Spleen (tissue), 11 donors: Measurements from ENCODE around the gene NOXA1. TPM values are rescaled to one million over a fixed set of nuclear protein-coding genes. Genes with fewer than 3 reads are reported as not detected.
A peak's percentile ranks its signal among the peaks of the same experiment; 100 is the strongest.

Experiments
- DNase-seq: peaks from one replicate; pipeline ENCODE4 v3.0.0-alpha.2; 2020
- H3K27ac ChIP-seq, 8 donors: fragments of 200-600 bp; sonication (generic) in 7 of 8; 1 replicate in 4 of 8; 2 replicates in 4 of 8; pipeline versions ENCODE4 v1.5.0 to v1.8.0; 2016 to 2021; ENCODE audit warnings: inconsistent platforms in 4 of 8, mild to moderate bottlenecking in 4 of 8, moderate library complexity in 1 of 8
- H3K27me3 ChIP-seq, 7 donors: fragments of 200-600 bp; sonication (generic) in 6 of 7; replicated peaks in 1 of 7; 1 replicate in 4 of 7; 2 replicates in 3 of 7; pipeline versions ENCODE4 v1.5.0 to v1.8.0; 2016 to 2021; ENCODE audit warnings: inconsistent platforms in 3 of 7, mild to moderate bottlenecking in 1 of 7
- H3K36me3 ChIP-seq, 6 donors: fragments of 200-600 bp; sonication (generic) in 5 of 6; 1 replicate in 4 of 6; 2 replicates in 2 of 6; pipeline versions ENCODE4 v1.5.0 to v1.8.0; 2016 to 2021; ENCODE audit warnings: inconsistent platforms in 2 of 6
- H3K4me1 ChIP-seq, 6 donors: fragments of 200-600 bp; sonication (generic) in 5 of 6; 1 replicate in 3 of 6; 2 replicates in 3 of 6; pipeline versions ENCODE4 v1.5.0 to v1.8.0; 2016 to 2021; ENCODE audit warnings: inconsistent platforms in 3 of 6
- H3K4me3 ChIP-seq, 8 donors: fragments of 200-600 bp; sonication (generic) in 7 of 8; 1 replicate in 4 of 8; 2 replicates in 4 of 8; pipeline versions ENCODE4 v1.5.0 to v1.8.0; 2016 to 2021; ENCODE audit warnings: inconsistent platforms in 4 of 8, mild to moderate bottlenecking in 4 of 8, moderate library complexity in 2 of 8
- H3K9me3 ChIP-seq, 8 donors: fragments of 200-600 bp; sonication (generic) in 7 of 8; 1 replicate in 4 of 8; 2 replicates in 4 of 8; pipeline versions ENCODE4 v1.5.0 to v1.8.0; 2016 to 2021; ENCODE audit warnings: inconsistent platforms in 4 of 8
- CTCF ChIP-seq, 11 experiments: fragments of 200-600 bp in 7 of 11; fragments of 450-650 bp in 4 of 11; sonication (generic) in 4 of 11; IDR thresholded peaks in 8 of 11; conservative IDR thresholded peaks in 3 of 11; 1 replicate in 7 of 11; 2 replicates in 4 of 11; pipeline versions ENCODE4 v1.4.0 to v1.8.0; 2016 to 2021; ENCODE audit warnings: antibody characterized with exemption in 11 of 11, inconsistent platforms in 4 of 11, mild to moderate bottlenecking in 1 of 11
- POLR2AphosphoS5 ChIP-seq, 3 donors: sonication (generic); formaldehyde crosslinking; IDR thresholded peaks; one replicate each; pipeline ENCODE4 v1.5.1; 2017; ENCODE audit warnings: antibody characterized with exemption in 3 of 3
- WGBS, 5 donors: extraction: QIAGEN DNeasy Blood & Tissue Kit in 3 of 5; methylation state at CpG; one replicate each; pipeline versions ENCODE4 v1.1.5 to v1.1.7; 2013 to 2018; 5-methylcytosine and 5-hydroxymethylcytosine counted together
- intact Hi-C: fragments of 100-400 bp; cut with DNase I; formaldehyde crosslinking; loops from one replicate; pipeline ENCODE4 v1.15.0; 2023; ENCODE audit warnings: low total_unique reads
- microRNA-seq, 3 donors: library from miRNA; unstranded; fragments of <30 nt; microRNA quantifications; one replicate each; pipeline versions ENCODE4 to v1.1.0, GENCODE V29; 2019 to 2020
- polyA plus RNA-seq, 3 donors: library from polyadenylated mRNA; stranded (reverse); fragments of 200-250 nt; gene quantifications; one replicate each; pipeline ENCODE4 v1.2.1, GENCODE V29; 2013
- total RNA-seq, 7 donors: library from RNA; depleted of rRNA in 3 of 7; stranded (reverse); fragments of >200 nt in 3 of 7; fragmentation: NEBNext Ultra II Directional in 4 of 7; extraction: Animal tissue kit (Norgen Biotek cat#: 25700) in 4 of 7; gene quantifications; one replicate each; pipeline versions ENCODE4 v1.1.0 to v1.2.1, GENCODE V29; 2016 to 2021
- donor health status: healthy with polysubstance abuse.
- donor health status: DM: no; HTN: no; CAD: no; lungs with moderate emphysema.
- donor health status: DM: no; HTN: no; CAD: no.
- donor health status: Bipolar disorder and iron deficiency.
- donor health status: healthy.
- donor health status: DM: no; HTN: no; CAD: no.
- donor health status: DM: yes; HTN: yes; CAD: no.

NOXA1 gene
- total and polyA plus RNA-seq, 10 donors = 1.9 to 15.0 (median 5.9) TPM

GRCh38 chr9:137482094-137482781, 59.0 kb downstream of the NOXA1 start:
- intact Hi-C loops = no loop called here

More at GRCh38 chr9:137482094-137482781, 59.0 kb downstream of the NOXA1 start:
- DNase-seq = peak; percentile 73
- H3K9me3 ChIP-seq = no peaks in the 10 kb centered on the region
- peaks cover 0 to 3% (median 0%) of the 10 kb centered on the region in 6 donors for H3K36me3 ChIP-seq
- H3K4me1 ChIP-seq = peaks cover 0 to 52% (median 20%) of the 10 kb centered on the region in 6 donors
- H3K27me3 ChIP-seq = no peaks in the 10 kb centered on the region
- TF ChIP-seq CTCF (IDR thresholded peaks at IDR 0.05 in 8 of 11, conservative IDR thresholded peaks at IDR 0.05 in 3 of 11) (no peak), POLR2AphosphoS5 (IDR thresholded peaks at IDR 0.05) (peak; percentile 13 to 42 (median 42))
- peak overlapping the region in 1 of 8 donors; percentile 6 for H3K27ac ChIP-seq
- no peak overlapping the region for H3K4me3 ChIP-seq
- 57 to 67% (median 62%) methylated on average over 20 to 26 of the region's 26 CpGs for WGBS, 5 donors

Small RNAs within 50 kb of the gene (microRNA-seq; reads per million reads assigned to microRNA genes)
- 0 to 0.36 (median 0.35) reads per million in 3 donors for gene MIR7114

Other genes starting within 250 kb of the NOXA1 start
- gene ANAPC2, start 234.8 kb upstream of the NOXA1 start, total RNA-seq = 10 to 100 TPM; 38.4 to 93.0 (median 62.2) TPM
- 10 to 100 TPM; 27.8 to 67.4 (median 48.5) TPM for gene ANAPC2, start 234.8 kb upstream of the NOXA1 start, polyA plus RNA-seq
- gene SSNA1, start 234.7 kb upstream of the NOXA1 start, total RNA-seq = 10 to 100 TPM; 38.2 to 54.3 (median 43.0) TPM
- gene SSNA1, start 234.7 kb upstream of the NOXA1 start, polyA plus RNA-seq = 100 to 1,000 TPM in 1 of 3 donors, 10 to 100 TPM in 2; 82.0 to 109 (median 99.6) TPM
- 1 to 10 TPM; 6.3 to 9.6 (median 7.2) TPM for gene TPRN, start 222.7 kb upstream of the NOXA1 start, total RNA-seq
- 10 to 100 TPM in 1 of 3 donors, 1 to 10 TPM in 2; 4.5 to 10.7 (median 4.7) TPM for gene TPRN, start 222.7 kb upstream of the NOXA1 start, polyA plus RNA-seq
- gene TMEM203, start 217.7 kb upstream of the NOXA1 start, total RNA-seq = 10 to 100 TPM; 28.4 to 37.9 (median 34.6) TPM
- gene TMEM203, start 217.7 kb upstream of the NOXA1 start, polyA plus RNA-seq = 10 to 100 TPM; 37.4 to 50.1 (median 44.9) TPM
- gene NDOR1, start 217.7 kb upstream of the NOXA1 start, total RNA-seq = 10 to 100 TPM; 14.2 to 28.7 (median 21.6) TPM
- gene NDOR1, start 217.7 kb upstream of the NOXA1 start, polyA plus RNA-seq = 10 to 100 TPM in 1 of 3 donors, 1 to 10 TPM in 2; 6.3 to 21.7 (median 9.0) TPM
- gene RNF208, start 201.2 kb upstream of the NOXA1 start, total RNA-seq = 1 to 10 TPM; 1.2 to 6.2 (median 2.4) TPM
- gene RNF208, start 201.2 kb upstream of the NOXA1 start, polyA plus RNA-seq = 1 to 10 TPM; 2.3 to 5.4 (median 2.9) TPM
- gene CYSRT1, start 198.2 kb upstream of the NOXA1 start, total RNA-seq = under 1 TPM in 2 of 7 donors, not detected in 5; 0.36 to 0.94 TPM
- under 1 TPM; 0.55 to 0.70 (median 0.64) TPM for gene CYSRT1, start 198.2 kb upstream of the NOXA1 start, polyA plus RNA-seq
- not detected for gene RNF224, start 195.9 kb upstream of the NOXA1 start, total RNA-seq
- gene RNF224, start 195.9 kb upstream of the NOXA1 start, polyA plus RNA-seq = not detected
- not detected for gene SLC34A3, start 192.5 kb upstream of the NOXA1 start, total RNA-seq
- gene SLC34A3, start 192.5 kb upstream of the NOXA1 start, polyA plus RNA-seq = not detected
- 100 to 1,000 TPM in 4 of 7 donors, 10 to 100 TPM in 3; 55.1 to 137 (median 102) TPM for gene TUBB4B, start 182.1 kb upstream of the NOXA1 start, total RNA-seq
- gene TUBB4B, start 182.1 kb upstream of the NOXA1 start, polyA plus RNA-seq = 100 to 1,000 TPM in 2 of 3 donors, 10 to 100 TPM in 1; 59.6 to 112 (median 107) TPM
- not detected for gene STPG3, start 172.1 kb upstream of the NOXA1 start, total RNA-seq
- not detected for gene STPG3, start 172.1 kb upstream of the NOXA1 start, polyA plus RNA-seq
- gene NELFB, start 168.1 kb upstream of the NOXA1 start, total RNA-seq = 10 to 100 TPM; 27.7 to 46.8 (median 39.9) TPM
- 10 to 100 TPM; 26.6 to 49.7 (median 28.0) TPM for gene NELFB, start 168.1 kb upstream of the NOXA1 start, polyA plus RNA-seq
- gene TOR4A, start 145.7 kb upstream of the NOXA1 start, total RNA-seq = 10 to 100 TPM; 23.1 to 39.9 (median 29.4) TPM
- gene TOR4A, start 145.7 kb upstream of the NOXA1 start, polyA plus RNA-seq = 10 to 100 TPM in 1 of 3 donors, 1 to 10 TPM in 2; 3.2 to 10.8 (median 5.1) TPM
- gene NRARP, start 121.1 kb upstream of the NOXA1 start, total RNA-seq = 10 to 100 TPM in 3 of 7 donors, 1 to 10 TPM in 4; 5.6 to 24.4 (median 9.4) TPM
- 1 to 10 TPM in 1 of 3 donors, under 1 TPM in 2; 0.37 to 1.3 (median 0.94) TPM for gene NRARP, start 121.1 kb upstream of the NOXA1 start, polyA plus RNA-seq
- 10 to 100 TPM; 14.5 to 52.8 (median 29.8) TPM for gene EXD3, start 231 bp upstream of the NOXA1 start, total RNA-seq
- 10 to 100 TPM; 15.6 to 62.3 (median 43.4) TPM for gene EXD3, start 231 bp upstream of the NOXA1 start, polyA plus RNA-seq
- gene ENTPD8, start 18.0 kb downstream of the NOXA1 start, total RNA-seq = under 1 TPM in 3 of 7 donors, not detected in 4; 0.26 to 0.37 (median 0.28) TPM
- gene ENTPD8, start 18.0 kb downstream of the NOXA1 start, polyA plus RNA-seq = under 1 TPM; 0.07 to 0.10 (median 0.09) TPM
- 10 to 100 TPM; 21.8 to 39.0 (median 25.5) TPM for gene NSMF, start 35.9 kb downstream of the NOXA1 start, total RNA-seq
- gene NSMF, start 35.9 kb downstream of the NOXA1 start, polyA plus RNA-seq = 10 to 100 TPM; 21.8 to 49.3 (median 26.7) TPM
- gene PNPLA7, start 127.0 kb downstream of the NOXA1 start, total RNA-seq = 10 to 100 TPM in 4 of 7 donors, 1 to 10 TPM in 3; 5.1 to 22.7 (median 11.3) TPM
- 10 to 100 TPM in 2 of 3 donors, 1 to 10 TPM in 1; 8.4 to 19.9 (median 10.1) TPM for gene PNPLA7, start 127.0 kb downstream of the NOXA1 start, polyA plus RNA-seq
- gene MRPL41, start 128.5 kb downstream of the NOXA1 start, total RNA-seq = 10 to 100 TPM; 20.5 to 38.1 (median 32.8) TPM
- 10 to 100 TPM; 69.9 to 98.1 (median 84.9) TPM for gene MRPL41, start 128.5 kb downstream of the NOXA1 start, polyA plus RNA-seq
- 10 to 100 TPM; 31.7 to 47.3 (median 39.8) TPM for gene DPH7, start 155.5 kb downstream of the NOXA1 start, total RNA-seq
- 10 to 100 TPM; 41.3 to 80.5 (median 67.4) TPM for gene DPH7, start 155.5 kb downstream of the NOXA1 start, polyA plus RNA-seq
- 10 to 100 TPM; 12.7 to 17.5 (median 15.3) TPM for gene ZMYND19, start 167.1 kb downstream of the NOXA1 start, total RNA-seq
- gene ZMYND19, start 167.1 kb downstream of the NOXA1 start, polyA plus RNA-seq = 10 to 100 TPM; 17.7 to 24.1 (median 17.8) TPM
- 10 to 100 TPM; 51.4 to 85.2 (median 70.2) TPM for gene ARRDC1, start 182.3 kb downstream of the NOXA1 start, total RNA-seq
- gene ARRDC1, start 182.3 kb downstream of the NOXA1 start, polyA plus RNA-seq = 100 to 1,000 TPM in 1 of 3 donors, 10 to 100 TPM in 2; 60.1 to 158 (median 95.1) TPM
- gene EHMT1, start 195.6 kb downstream of the NOXA1 start, total RNA-seq = 100 to 1,000 TPM in 6 of 7 donors, 10 to 100 TPM in 1; 87.7 to 163 (median 130) TPM
- gene EHMT1, start 195.6 kb downstream of the NOXA1 start, polyA plus RNA-seq = 10 to 100 TPM; 35.5 to 60.9 (median 54.9) TPM